ENCODE measurements around the gene AKIP1.
A peak's percentile ranks its signal among the peaks of the same experiment; 100 is the strongest.
"Not testable (repeated sequence)": the region's sequence is repeated elsewhere in the genome, so short reads cannot be mapped to it uniquely, and the experiment has no call there.

AKIP1 gene, protein sequence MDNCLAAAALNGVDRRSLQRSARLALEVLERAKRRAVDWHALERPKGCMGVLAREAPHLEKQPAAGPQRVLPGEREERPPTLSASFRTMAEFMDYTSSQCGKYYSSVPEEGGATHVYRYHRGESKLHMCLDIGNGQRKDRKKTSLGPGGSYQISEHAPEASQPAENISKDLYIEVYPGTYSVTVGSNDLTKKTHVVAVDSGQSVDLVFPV

DNA sequence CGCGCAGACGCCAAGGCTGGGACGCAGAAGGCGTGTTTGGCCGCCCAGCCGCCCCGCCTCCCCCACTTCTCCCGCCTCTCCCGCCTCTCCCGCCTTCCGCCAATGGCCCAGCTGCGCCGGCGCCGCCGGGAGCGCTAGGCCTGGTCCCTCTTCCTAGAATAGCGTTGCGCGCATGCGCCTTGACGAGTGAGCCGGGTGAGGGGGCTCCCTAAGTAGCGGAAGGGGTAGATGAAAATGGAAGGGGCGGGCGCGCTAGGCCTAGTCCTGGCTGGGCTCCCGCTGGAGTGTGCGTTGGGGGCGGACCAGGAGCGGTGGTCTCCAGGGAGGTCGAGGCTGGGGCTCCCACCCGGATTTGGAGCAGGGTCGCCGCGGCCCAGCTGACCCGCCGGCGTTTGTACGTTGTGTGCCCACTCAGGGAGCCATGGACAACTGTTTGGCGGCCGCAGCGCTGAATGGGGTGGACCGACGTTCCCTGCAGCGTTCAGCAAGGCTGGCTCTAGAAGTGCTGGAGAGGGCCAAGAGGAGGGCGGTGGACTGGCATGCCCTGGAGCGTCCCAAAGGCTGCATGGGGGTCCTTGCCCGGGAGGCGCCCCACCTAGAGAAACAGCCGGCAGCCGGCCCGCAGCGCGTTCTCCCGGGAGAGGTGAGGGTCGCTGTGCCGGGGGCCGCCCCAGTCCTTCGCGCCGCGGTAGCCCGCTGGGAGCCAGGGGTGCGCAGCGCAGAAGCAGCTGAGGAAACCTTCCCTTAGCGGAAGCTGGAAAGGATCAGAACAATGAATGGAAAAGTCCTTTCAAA is at the start of gene AKIP1:
Gene AKIP1 (plus strand): TSS at position 161 of the 795 bp plus-strand sequence. CDS start 261 bp downstream, at position 422.
- peak; percentile 93 for DNase-seq (ENCODE audit: low read depth)

DNA sequence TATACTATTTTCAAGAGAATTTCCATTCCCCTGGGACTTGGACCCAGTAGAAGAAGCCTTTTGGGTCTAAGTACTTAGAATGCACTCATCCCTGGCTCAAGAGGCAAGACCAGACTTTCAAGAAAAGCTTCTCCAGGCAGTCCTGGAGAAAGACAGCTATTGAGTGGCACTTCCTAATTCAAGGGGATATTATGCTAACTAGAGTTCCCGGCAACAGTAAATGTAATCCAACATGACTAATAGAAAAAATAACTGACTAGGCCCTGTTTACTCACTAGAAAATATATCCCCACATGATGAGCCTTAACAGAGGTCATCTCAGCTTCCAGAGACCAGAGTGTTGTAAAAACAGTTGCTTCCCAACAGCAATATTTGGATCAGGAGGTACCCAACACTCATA is 47.2 kb upstream of the AKIP1 start:
- DNase-seq (ENCODE audit: low read depth): peak; percentile 76

DNA sequence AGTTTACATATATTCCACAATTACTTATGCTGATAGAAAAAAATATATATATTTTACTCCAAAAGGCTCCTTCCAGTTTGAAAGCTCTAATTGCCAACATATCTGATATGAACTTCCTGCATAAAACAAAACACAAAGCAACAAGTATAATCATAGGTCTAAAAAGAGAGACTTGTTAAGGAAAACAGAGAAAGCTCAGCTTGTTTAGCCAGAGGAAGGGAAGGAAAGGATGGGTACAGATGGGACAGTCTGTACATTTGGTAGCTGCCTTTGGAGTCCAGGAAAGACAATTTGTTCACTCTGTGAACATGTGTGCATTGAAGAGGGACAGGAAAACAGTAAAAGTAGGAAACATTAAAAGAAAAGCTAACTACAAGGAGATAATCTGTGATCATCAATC is 45.7 kb upstream of the AKIP1 start:
- no peak for DNase-seq (ENCODE audit: low read depth)

DNA sequence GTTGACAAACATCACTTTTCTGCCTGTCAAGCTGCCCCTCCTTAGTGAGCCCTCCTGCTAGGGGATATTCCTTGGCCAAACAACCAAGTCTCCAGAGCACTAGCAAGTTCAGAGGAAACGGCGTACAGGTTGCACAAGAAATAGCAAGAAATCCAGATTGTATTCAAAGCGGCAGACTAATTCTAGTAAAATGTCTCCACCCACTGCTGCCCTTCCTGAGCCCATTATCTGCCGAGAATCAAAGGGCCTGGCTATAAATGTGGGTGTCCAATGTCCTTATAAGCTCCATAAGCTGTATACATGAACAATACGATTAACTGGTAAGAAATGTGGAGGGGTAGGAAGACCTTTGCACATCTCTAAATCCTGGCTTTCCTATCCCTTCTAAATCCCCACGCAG is 44.0 kb upstream of the AKIP1 start:
- DNase-seq (ENCODE audit: low read depth): no peak

DNA sequence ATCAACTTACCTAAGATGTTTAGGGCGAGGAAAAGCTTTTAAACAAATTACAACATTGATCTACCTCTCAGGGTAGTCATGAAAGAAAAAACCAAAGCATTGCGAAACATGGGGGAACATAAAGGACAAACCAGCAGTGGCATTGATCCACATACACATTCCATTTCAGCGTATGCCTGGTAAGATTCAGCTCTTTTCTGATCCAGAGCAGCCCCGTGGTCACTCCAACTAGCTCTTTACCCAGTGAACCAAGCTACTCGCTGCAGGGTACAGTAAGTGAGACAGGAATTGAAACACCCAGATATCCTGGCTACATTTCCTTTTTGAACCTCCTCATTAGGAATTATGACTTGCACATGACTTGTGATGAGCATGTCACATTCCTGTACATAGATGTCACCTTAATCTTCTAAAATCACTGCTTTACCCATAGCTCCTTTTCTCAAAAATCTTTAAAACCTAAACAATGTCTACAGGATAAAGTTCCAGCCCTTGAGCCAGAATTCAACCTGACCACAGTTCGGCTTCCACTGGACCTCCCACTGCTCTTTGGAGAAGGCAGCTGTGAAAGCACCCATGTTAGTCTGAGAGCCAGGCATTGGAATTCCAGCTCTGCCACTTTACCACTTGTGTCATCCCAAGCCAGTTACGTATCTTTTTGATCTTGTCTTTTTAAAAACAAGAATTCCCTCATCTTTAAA is 42.9 kb upstream of the AKIP1 start:
- DNase-seq (ENCODE audit: low read depth): peak; percentile 76

DNA sequence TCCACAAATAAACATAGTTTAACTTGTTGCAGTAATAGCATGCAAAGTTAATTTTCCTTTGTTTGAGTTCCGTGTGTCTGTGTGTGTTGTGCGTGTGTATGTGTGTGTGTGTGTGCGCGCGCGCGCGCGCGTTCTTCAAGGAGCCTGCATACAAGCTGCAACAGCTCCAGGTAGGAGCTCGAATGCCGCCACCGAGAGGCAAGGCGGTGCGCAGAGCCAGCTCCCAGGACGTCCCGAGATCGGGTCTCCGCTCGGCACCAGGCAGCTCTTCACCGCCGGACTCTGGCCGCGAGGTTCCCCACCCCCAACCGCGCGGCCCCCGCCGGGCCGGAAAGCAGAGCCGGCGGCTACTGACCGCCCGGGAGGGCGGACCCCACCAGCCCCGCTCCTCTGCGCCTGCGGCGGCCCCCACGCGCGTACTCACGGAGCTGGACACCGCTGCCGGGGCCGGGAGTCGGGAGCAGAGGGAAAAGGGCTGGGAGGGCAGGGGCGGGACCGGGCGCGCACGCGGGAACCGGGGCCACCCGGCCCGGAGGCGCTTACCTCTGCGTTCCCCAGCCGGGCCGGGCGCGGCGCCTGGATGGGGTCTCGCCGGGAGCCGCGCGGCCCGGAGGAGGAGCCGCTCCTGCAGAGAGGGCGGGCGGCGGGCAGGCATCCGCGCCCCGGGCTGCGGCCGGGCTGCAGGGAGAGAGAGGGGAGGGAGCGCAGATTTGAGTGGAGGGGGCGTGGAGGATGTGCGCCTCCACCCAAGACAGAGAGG is 40.4 kb upstream of the AKIP1 start:
- DNase-seq (ENCODE audit: low read depth): peak; percentile 70

DNA sequence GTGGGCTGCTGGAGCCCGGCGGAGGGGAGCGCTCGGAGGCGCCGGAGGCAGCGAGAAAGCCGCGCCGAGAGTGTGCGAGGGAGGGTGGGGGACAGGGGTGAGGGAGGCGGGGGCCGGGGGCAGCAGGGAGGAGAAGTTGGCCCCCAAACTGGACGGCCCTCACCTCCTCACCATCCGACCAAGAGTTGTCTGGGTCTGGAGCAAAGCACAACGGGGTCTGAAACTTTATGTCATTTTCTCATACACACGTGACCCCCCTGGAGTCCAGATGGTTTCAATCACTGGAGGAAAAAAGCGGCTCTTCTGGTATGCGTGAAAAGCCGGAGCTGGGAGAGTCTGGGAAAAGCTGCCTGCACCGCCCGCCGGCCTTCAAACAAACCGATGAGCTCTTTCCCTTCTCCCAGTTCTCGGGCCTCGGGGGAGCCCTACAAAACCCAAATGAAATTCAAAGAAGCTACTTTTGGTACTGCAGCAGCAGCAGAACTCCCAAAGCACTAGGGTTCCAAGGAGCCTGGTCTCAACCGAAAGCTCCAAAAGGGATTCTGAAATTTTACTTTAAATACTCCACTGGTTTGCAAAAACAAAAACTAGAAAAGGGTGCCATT is 39.7 kb upstream of the AKIP1 start:
- peak; percentile 89 for DNase-seq (ENCODE audit: low read depth)

DNA sequence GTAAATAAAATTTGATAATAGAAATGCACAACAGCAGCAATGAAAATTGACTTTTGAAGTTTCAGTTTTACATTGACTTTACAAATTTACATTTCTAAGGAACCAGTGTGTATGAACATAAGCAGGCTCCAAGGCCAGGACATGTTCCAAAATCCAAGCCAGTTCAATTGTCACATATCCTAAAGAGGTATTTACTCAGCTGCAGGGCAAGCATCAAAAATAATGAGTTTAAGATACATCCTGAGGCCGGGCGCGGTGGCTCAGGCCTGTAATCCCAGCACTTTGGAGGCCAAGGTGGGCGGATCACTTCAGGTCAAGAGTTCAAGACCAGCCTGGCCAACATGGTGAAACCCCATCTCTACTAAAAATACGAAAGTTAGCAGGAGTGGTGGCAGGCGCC is 39.0 kb upstream of the AKIP1 start:
- DNase-seq (ENCODE audit: low read depth): no peak

DNA sequence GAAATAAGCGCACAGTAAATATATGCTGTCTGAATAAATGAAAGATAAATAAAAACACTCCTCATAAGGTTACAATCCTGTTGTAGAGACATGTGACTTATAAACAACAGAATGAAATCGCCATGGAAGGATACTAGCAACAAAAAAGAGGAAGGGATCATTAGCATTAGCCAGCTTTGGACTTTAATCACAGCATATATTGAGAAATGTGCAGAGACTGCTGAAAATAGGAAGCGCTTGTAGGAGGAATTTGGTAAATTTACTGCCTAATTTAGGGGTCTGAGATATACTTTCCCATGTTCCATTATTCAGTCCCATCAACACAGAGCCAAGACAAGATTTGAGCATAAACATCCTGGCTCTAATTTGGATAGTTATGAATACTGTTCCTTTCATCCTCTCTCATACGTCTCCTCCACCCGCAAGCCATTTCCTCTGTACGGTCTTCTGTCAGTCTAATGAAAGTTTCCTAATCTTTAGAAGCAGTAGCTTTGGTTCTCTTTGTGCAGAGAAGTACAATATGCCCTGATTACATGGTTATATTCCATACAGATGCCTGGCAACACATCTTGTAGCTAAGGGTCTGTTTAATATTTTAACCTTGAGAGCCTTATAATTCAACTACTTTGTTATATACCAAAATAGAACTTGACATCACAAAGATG is 37.1 kb upstream of the AKIP1 start:
- DNase-seq (ENCODE audit: low read depth): no peak

DNA sequence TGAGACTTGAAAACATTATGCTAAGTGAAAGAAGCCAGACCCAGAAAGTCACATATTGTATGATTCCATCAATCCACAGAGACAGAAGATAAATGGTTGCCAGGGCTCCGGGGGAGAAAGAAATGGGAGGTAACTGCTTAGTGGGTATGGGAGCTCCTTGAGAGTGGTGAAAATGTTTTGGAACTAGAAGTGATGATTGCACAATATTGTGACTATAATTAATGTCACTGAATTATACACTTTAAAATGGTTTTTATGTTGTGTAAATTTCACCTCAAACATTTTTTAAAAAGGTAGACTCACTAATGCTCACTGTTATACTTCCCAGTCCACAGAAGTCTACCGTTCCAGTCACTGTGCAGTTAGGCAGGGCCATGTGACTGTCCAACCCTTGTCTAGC is 32.2 kb upstream of the AKIP1 start:
- DNase-seq (ENCODE audit: low read depth): no peak

DNA sequence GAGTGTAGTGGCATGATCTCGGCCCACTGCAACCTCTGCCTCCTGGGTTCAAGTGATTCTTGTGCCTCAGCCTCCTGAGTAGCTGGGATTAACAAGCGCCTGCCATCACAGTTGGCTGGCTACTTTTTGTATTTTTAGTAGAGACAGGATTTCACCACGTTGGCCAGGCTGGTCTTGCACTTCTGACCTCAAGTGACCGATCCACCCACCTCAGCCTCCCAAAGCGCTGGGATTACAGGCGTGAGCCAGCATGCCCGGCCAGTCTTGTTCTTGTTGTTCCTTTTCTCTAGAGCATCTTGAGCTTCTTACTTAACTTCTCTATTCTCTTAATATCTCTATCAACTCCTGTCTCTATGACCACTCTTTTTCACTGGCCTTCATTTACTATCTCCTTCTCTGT is 29.4 kb upstream of the AKIP1 start:
- not testable (repeated sequence) for DNase-seq (ENCODE audit: low read depth)

DNA sequence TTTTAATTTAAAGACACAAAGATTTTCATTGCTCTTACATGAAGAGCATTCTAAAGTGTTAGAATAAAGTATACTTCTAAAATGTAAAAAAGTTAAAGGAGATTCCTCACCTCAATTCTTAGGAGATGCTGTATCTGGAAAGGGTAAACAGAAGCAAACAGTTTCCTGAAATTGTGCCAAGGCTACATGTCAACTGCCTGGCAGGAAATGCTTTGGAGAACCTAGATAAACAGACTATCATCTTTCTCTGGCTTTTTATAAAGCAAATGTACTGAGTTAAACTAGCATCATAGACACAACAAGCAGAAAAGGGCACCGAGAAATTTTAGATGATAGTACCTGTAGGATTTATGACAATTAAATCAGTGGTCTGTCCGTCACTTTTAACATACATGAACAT is 24.7 kb upstream of the AKIP1 start:
- DNase-seq (ENCODE audit: low read depth): peak; percentile 16

DNA sequence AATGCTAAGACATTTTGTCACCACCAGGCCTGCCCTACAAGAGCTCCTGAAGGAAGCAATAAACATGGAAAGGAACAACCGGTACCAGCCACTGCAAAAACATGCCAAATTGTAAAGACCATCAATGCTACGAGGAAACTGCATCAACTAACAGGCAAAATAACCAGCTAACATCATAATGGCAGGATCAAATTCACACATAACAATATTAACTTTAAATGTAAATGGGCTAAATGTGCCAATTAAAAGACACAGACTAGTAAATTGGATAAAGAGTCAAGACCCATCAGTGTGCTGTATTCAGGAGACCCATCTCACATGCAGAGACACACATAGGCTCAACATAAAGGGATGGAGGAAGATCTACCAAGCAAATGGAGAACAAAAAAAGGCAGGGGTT is 19.8 kb upstream of the AKIP1 start:
- not testable (repeated sequence) for DNase-seq (ENCODE audit: low read depth)

DNA sequence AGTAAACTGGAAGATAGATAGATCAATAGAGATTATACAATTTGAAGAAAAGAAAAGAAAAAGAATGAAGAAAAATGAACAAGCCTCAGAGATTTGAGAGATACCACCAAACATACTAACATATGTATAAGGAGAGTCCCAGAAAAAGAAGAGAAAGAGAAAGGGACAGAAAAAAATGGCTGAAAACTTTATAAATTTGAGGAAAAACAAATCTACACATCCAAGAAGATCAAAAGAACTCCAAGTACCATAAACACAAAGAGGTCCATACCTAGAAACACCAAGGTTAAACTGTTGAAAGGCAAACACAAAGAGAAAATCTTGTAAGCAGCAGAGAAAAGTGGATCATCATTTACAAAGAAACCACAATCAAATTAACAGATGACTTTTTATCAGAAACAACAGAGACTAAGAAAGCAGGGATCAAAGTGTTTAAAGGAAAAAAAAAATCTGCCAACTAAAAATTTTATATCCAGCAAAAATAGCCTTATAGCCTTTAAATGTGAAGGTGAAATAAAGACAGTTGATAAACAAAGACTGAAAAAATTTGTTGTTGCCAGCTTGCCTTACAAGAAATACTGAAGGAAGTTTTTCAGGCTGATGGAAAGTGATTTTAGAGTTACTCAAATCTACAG is 11.8 kb upstream of the AKIP1 start:
- no peak for DNase-seq (ENCODE audit: low read depth)

DNA sequence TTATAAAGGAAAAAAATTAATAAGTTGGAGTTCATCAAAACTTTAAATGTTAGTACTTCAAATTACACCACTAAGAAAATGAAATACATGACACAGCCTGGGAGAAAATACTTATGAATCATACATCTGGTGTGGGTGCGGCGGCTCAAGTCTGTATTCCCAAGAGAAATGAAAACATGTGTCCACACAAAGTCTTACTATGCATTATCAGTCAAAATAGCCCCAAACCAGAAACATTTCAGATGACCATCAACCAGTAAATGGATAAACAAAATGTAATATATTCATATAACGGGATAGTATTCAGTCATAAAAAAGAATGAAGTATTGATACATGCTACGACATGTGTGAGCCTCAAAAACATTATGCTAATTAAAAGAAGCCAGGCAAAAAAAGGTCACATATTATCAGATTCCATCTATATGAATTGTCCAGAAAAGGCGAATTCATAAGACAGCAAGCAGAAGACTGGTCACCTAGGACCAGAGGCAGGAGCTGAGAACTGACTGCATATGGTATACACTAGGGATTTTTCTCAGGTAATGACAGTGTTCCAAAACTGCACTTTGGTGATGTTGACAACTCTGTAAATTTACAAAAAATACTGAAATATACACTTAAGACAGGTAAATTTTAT is 5.3 kb upstream of the AKIP1 start:
- peak; percentile 75 for DNase-seq (ENCODE audit: low read depth)

DNA sequence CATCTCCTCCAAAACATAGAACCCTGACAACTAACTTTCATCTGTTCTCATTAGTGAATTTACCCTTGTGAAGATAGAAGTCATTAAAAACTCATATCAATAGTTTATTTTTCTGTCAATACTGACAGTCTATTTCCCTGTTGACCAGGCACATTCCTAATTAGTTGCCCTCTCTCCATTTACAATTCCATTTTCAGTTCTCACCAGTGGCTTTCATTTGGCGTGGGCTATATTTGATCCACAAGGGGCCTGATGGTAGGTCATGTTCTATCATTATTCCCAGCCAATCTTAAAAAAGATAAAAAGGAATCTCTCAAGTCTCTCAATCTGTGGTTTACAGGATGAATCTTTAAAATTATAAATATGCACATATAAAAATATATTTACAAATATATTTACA is 3.9 kb upstream of the AKIP1 start:
- no peak for DNase-seq (ENCODE audit: low read depth)

DNA sequence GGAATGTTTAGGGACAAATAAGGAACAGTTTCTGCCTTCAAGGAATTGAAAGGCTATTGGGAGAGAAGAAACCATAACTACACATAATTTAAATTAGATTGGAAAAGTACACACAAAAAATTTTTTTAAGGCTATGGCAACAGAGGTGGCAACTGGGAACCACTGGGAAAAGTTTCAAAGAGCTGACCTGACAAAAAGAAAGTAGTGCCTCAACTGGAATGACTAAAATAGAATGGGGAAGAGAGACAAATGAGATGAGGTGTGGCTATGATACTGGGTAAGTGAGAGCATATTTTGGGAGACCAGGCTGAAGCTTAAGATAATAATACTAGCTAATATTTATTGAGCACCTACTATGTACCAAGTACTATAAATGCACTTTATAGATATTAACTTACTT is 2.9 kb upstream of the AKIP1 start:
- no peak for DNase-seq (ENCODE audit: low read depth)

DNA sequence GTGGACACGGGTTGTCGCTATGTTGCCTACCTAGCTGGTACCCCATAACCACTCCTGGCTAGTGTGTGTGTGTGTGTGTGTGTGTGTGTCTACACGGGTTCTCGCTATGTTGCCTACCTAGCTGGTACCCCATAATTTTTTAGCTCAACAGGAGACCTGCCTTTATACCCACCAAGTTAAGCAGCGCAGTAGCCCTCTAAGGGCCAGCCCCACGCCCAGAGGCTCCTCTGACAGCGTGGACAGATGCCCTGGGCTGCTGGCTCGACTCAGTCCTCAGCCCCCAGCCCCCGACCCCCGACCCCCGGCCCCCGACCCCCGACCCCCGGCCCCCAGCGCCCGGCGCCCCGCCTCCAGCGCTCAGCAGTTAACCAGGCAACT is 351 bp upstream of the AKIP1 start:
- no peak for DNase-seq (ENCODE audit: low read depth)

DNA sequence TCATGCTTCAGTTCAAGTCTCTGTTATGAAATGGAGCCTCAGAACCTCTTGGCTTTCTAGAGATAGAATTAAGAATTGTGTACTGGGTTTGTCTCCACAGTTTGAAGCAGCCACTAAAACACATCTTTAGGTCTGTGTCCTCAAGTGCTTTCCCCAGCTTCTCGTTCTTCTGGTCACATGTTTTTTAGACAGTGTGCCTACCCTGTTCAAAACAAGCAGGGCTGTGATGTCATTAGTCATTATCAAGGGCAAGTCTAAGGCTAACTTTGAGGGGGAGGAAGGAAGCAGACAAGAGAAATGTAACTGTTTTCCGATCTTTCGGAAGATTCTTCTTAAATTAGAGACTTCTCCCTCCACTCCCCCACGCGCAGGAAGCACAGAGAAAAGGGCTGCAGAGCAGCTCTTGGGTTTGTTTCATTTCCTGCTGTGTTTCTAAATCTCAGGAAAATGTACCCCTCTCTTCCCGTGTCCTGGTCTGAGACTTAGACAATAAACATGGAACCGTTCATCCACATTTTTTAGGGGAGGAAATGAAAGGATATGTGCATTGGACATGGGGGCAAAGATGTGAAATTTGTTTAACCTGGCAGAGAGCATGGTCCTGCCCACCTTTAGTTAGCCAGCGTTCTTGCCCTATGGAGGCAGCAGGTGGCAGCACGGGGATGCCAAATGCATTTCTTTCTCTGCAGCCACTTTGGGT is 3.1 kb downstream of the AKIP1 start:
- DNase-seq (ENCODE audit: low read depth): peak; percentile 11

DNA sequence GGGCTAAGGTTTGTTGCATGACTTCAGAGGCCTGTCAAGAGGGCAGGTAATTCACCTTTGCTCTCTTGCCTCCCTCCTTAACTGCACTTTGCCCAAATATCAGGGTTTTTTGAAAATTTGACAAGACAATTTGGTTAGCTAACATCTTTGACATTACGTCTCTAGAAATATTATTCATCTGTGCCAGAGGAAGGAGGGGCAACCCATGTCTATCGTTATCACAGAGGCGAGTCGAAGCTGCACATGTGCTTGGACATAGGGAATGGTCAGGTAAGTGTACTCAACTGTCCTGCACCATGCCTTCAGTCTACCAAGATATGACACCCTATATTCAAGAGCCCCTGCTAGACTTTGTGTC is 3.7 kb downstream of the AKIP1 start:
- no peak for DNase-seq (ENCODE audit: low read depth)

Data from fibroblast of gingiva (primary cell).